HG03469 (cell line): ENCODE results near the gene FBXO9.

ENCODE experiments used
- ATAC-seq: cut with Tn5 transposase; IDR thresholded peaks from one replicate; pipeline ENCODE4 v1.9.1; 2021; ENCODE audit warnings: mild to moderate bottlenecking, moderate library complexity, moderate number of reproducible peaks; ENCODE audit not compliant: unreplicated experiment

FBXO9 gene

DNA sequence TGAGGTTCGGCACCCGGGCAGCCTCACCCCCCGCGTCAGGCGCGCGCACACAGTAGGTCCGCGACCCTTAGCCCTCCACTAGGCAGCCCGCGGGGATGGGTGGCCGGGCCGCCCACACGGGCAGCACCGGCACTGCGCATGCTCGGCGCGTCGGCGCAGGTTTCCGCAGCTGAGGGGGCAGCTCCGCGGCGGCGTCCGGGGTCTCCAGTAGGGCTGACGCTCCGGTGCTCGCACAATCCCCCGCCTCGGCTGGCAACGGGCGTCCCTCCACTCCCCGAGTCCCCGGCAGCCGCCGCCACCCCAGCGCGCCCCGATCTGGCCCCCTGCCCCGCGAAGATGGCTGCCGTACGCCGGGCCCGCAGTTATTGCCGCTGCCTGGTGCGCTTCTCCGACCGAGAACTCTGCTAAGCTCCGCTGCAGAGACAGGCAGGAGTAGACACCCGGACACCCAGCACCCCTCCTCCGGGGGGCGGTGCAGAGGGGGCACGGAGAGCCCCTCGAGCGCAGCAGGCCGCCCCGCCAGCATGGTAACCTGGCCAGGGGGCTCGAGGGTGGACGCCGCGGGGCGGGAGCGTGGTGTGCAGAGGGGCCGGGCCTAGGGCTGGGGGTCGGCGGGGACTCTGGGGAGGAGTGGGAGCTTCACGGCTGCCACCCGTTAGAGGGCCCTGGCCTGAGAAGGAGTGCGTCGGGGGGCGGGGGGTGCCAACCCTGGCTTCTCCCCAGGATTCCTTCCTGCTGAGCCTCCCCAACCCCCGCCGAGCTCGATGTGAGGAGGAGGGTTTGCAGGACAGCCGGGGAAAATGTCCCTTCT lies at the start of gene FBXO9:
Gene FBXO9, plus strand, starts transcription at position 139 of the 811 bp plus-strand sequence. Its CDS starts 386 bp downstream, at position 525.
- ATAC-seq, result peak; percentile 24

DNA sequence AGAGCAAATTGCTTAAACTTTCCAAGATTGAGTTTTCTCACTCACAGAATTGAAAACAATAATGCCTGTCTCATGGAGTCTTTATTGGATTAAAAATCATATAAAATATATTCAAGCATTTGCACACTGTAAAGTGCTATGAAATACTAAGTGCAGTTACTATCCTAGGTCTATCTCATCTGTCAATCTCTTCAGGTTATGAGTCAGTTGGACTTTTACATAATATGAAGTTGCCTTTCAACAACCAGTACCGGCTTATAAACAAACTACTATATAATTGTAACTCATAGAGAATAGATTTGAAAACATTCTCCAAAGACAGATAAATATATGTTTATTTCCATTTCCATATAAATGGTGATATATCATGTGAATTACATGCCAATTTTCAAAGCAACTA lies 49.7 kb upstream of the FBXO9 start:
- ATAC-seq, result no peak

DNA sequence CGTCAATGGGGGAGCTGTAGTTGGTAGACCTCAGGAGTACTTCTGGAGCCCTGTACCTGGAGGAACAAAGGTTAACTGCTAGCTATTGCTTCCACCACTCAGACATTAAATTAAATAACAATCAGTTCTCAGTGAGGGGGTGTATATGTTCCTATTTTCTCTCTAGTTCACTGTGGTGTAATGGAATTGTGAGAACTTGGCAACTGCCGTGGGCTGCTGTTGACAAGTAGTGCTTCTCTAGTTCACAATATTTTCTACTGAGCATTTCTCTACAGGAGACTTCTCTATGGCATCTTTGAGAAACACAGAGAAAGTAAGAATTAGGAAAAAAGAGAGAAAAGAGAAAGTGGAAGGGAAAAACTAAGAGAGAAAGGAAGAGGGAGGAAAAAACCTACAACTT lies 46.8 kb upstream of the FBXO9 start:
- ATAC-seq, result no peak

DNA sequence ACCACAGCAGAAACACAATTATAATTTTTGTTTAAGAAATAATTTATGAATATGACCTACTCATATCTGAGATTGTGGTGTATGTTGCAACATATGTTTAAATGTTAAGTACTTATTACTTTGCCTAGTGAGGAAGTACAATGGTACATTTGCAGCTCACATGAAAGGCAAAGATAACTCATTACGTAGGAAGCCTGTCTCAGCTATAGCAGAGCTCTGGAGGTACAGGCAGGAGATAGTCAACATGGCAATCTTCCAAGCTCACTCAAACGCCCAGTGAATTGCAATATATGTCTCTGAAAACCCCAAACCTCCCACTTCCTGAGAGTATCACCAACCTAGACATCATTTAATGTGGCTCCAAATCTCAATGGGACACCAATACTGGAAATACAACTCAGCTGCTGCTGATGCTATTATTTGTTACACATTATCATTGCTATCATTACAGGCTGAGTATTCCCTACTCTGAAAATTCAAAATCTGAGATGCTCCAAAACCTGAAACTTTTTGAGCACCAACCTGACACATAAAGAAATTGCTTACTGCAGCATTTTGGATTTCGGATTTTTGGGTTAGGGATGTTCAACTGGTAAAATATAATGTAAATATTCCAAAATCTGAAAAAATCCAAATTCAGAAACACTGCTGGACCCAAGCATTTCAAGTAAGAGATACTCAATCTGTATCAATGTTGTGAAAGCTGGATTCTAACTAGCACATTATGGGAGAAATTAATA lies 45.0 kb upstream of the FBXO9 start:
- ATAC-seq, result no peak

DNA sequence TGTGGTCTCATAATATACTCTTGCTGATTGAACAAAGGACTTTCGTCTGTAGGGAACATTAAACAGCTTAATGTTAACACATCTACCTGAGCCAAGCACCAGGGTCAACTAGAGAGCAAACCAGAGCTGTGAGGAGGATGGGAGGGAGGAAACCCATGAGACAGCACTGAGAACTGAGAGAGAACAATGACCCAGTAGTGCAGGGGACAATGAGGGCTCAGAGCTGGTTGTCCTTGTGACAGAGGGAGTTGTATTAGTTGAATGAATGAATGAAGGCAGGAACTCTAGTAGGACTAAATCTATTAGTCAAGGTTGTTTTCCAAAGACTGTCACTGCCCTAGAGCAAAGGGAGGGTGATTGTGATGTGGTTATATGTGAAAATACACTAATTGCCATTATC lies 41.9 kb upstream of the FBXO9 start:
- ATAC-seq, result no peak

DNA sequence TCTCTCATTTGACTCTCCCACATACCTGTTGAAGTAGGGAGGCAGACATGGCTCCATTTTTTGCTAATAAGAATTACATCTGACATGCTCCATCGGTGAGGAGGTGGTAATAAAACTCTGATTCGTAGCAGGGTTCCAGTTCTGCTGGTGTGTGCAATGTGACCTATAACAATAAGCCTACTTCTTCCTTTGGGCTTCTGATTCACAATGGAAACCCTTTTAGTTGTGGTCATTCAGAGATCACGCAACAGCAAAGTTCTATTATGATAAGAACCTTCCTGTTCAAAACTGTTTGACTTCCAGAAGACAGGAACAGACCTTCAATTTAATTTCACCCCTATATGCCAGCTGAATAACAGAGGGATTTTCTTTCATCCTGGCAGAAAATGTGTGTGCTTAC lies 38.7 kb upstream of the FBXO9 start:
- no peak for ATAC-seq

DNA sequence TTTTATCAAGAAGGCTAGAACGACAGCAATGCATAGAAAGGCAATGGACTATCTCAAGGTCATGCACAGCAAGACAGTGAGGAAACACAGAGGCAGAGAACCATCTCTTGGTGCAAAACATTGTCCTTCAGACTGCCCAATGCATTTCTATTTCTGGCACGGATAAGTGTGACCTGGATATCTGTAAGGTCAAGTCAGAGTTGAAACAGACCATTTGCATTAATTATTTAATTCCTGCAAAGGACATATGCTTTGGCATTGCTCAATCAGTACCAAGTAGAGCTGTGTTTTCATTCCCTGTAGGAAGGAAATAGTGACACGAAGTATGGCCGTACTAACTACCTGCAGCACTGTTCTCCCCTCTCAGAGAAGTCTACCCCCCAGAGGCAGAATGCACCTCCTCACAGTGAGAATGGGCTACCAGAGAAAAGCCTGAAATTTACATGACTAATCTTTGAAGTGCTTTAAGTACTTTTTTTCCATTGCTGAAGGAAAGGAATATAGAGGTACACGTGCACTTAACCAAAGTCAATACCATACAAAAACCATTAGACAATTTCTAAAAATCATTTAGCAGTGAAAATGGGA lies 38.0 kb upstream of the FBXO9 start:
- no peak for ATAC-seq

DNA sequence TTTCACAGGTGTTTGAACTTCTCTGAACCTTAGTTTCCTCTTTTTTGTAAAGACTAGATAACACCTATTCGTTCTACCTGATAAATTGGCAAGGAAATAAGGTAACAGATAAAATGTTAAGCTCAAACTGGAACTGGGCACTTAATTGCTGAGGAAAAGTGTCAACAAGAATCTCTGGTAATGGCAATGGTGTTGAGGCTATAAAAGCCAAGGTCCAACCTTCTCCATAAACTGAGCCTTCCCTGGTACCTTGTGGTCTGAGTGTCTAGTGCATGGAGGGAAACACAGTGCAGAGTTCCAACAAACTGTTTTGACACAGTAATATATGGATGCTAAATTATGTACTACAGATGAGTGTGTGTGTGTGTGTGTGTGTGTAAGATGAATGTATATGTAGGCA lies 36.7 kb upstream of the FBXO9 start:
- ATAC-seq, result no peak

DNA sequence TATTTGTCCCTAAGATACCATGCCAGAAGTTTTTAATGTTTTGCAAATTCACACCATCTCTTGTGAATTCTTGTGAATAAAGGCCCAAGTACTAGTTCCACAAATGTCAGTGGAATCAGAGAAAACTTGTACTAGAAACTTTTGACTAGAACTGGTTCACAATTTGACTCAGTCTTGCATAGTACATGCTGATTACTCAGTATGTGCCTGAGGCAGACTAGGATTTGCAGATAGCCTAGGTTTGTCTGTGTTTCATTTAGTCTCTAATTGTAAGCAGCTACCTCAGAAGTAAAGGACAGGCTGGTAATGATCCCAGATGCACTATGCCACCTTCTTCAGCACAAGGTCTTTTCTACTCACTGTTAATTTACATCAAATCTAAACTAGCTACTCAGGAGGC lies 35.9 kb upstream of the FBXO9 start:
- ATAC-seq, result no peak

DNA sequence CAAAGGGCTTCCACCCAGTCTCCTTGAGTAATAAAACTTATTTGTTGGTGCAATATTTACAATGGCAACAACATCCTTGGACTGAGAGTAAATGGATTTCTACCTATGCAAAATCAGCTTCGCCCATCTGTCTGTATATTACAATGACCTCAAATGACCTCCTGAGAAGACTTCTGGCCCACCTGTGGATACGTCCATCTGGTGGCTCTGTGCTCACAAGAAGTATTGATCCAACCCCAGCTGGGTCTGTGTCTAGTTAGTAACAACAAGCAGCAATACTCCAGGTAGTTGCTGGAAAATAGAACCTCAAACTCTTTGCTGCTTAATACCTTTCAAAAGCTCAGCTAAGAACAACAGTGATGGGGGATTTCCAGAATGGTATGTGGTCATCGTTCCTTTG lies 35.4 kb upstream of the FBXO9 start:
- no peak for ATAC-seq

DNA sequence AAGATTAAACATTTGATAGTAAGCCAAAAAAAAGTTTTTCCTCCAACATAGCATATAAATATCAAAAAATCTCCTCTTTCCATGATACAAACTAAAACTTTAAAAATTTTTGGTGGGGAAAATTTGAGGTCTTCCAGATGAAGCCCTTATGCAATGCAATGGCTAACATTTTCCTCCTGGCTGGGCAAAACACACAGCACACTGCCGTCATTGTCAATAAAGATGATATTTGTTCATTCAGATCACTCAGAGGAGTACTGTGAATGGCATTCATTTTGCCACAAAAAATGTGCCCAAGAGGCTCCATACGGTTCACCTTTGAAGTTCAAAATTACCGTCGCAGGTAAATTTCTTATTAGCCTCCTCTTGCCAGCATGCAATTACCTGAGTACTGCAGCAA lies 33.9 kb upstream of the FBXO9 start:
- ATAC-seq, result no peak

DNA sequence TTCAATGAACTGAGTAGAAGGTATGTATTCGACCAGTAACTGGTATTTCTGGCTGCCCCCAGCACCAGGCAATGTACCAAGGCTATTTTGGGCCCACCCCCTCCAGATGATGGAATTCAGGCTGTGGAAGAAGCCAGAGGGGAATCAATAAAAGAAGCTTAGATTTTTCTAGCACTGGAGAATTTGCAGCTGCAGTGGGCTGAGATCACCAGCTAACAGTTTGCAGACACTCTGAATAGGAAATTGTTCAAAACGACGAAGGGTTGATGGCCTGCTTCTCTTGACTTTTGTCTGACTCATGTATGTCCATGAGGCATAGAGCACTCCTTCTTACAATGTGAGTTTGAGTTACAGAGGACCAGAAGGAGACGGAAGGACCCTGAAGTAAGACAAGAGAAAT lies 32.4 kb upstream of the FBXO9 start:
- ATAC-seq, result no peak

DNA sequence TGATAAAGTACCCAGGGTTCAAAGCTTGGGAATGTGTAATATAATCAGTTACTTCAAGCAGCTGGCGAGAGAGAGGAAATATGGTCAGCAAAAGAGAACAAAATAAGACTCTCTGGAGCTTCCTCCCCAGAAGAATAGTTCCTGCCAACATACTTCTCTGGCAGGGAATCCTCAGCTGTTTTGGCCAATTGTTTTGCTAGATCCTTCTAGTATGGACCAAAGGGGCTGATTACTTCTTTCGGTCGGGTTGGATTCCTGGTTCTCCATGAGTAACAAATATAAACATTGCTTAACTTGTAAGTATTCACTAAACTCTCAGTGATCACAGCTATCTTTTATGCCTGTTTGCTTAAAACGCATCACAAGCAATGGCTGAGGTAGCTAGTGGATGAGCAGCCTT lies 31.4 kb upstream of the FBXO9 start:
- no peak for ATAC-seq

DNA sequence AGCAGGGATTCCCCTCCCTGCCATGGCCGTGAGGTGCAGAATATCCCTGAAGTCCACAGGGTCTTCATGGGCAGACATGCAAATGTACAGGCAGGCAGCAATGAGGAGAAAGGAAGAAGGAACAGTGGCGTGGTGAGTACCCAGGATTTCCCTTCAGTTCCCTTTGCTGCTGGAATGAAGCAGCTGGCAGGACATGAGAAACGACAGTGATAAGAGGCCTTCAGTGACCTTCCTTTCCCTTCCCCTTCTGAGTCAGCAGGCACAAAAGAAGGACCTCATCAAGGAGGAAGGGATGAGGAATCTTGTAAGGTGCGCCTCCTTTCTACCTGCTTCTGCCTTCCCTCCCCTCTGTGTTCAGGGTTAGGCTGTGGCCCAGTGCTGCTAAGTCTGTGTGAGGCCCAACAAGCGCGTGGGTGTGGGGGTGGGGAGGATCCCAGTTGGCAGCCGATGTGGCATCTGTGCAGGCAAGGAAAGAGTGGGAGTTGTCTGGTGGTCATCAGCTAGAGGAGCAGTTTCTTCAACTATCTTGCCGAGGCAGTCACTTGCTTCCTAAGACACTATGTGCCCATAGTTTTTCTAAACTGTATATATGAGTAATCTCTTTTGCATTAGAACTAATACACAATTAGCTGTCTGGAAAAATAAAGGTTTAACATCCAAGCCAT lies 29.5 kb upstream of the FBXO9 start:
- ATAC-seq, result no peak

DNA sequence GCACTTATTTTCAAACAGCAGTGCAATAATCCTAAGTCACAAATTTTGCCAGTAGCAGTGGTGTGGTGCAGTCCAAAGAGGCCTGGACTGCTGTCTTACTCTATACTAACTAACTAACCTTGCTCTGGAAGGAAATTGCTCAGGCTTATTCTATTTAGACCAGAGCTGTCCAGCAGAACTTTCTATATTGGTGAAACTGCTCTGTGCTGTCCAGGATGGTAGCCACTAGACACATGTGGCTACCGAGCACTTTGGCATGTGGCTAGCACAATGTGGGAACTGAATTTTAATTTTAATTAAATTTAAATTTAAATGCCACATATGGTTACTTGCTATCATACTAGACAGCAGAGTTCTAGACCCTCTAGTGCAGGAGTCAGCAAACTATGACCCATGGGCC lies 27.1 kb upstream of the FBXO9 start:
- no peak for ATAC-seq

DNA sequence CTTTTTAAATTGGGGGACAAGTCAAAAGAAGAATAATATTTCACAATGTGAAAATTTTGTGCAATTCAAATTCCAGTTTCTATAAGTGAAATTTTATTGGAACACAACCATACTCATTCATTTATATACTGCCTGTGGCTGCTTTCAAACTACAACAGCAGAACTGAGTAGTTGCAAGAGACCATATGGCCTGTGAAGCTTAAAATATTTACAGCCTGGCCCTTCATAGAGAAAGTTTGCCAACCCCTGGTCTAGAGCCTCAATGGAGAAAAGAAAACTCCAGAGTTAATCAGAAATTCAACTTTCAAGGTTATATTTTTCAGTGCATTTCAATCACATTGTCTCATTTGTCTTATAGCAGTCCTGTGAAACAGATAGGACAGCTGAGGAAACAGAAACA lies 26.6 kb upstream of the FBXO9 start:
- ATAC-seq, result no peak

DNA sequence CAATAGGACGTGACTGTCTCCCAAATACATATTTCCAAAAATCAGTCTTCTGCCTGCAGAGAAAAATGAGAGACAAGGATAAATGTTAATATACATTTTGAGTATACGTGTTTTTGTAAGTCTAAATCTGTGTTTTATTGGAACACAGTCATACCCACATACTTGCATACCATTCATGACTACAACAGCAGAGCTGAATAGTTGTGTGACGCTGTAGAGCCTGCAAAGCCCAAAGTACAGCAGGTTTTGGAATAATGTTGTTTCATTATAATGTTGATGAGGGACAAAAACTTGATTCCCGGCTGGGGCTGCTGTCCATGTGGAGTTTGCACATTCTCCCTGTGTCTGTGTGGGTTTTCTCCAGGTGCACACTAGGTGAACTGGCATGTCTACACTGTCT lies 23.8 kb upstream of the FBXO9 start:
- no peak for ATAC-seq

DNA sequence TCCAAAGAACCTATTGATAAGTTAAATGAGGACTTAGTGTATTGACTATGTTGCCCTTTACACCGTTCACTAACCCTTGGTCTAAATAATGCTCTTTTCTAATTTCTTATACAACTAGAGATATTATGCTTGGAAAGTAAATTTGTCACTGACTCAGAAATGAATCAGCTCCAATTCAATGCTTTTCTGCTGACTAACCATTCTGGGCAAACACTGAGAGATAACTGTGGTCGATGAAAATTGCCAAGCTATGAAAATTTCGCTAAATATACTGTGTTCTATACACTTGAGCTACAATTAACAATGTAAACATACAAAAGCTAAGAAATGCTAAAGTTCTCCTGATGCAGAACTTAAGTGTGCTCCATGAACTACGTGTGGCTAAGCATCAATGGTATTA lies 23.1 kb upstream of the FBXO9 start:
- ATAC-seq, result no peak

DNA sequence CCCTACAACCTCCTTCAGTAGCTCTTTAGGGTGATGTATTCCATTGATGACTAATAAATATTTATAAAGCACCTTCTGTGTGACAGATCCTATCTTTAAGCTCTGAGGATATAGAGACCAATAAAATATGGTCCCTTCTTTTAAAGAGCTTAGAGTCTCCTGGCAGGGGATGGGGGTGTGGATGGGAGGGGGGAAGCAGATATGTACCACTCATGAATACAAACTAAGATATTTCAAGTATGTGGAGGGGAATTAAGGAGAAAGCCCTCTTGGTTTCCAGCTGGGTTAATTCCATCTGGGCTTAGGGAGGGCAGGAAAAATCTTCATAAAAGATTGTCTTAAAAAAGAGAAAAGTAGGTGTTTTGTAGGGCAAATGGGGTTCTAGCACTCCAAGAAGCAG lies 21.6 kb upstream of the FBXO9 start:
- no peak for ATAC-seq

DNA sequence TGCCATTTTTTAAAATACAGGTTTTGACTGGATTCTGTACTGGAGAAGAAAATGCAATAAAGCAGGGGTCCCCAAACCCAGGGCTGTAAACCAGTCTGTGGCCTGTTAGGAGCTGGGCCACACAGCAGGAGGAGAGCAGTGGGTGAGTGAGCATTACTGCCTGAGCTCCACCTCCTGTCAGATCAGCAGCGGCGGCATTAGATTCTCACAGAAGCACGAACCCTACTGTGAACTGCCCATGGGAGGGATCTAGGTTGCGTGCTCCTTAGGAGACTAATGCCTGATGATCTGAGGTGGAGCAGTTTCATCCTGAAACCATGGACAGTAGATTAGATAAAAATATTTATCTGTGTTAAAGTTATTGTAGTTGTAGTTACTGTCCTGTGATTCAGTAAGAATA lies 21.1 kb upstream of the FBXO9 start:
- ATAC-seq, result no peak

DNA sequence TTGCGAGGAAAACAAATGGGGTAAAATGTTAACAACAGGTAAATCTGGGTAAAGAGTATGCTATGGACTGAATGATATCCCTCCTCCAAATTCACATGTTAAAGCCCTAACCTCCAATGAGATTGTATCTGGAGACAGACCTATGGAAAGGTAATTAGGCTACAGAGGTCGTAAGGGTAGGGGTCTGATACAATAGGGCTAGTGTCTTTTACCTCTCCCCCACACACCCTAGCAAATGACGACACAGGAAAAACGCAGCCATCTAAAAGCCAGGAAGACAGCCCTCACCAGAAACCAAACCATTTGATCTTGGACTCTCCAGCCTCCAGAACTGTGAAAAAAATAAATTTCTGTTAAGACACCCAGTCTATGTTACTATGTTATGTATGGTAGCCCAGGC lies 20.6 kb upstream of the FBXO9 start:
- no peak for ATAC-seq
